Heart left ventricle (tissue), 16 donors: ENCODE data around the gene SLC35B3. TPM values are rescaled to one million over a fixed set of nuclear protein-coding genes. Genes with fewer than 3 reads are reported as not detected.
"Not testable (repeated sequence)": the region's sequence is repeated elsewhere in the genome, so short reads cannot be mapped to it uniquely, and the experiment has no call there.

ENCODE experiments used
- ATAC-seq, 4 donors: fragments of 200-7000 bp; cut with Tn5 transposase; one replicate each; pipeline ENCODE4 v1.9.1; 2020 to 2022; ENCODE audit warnings: moderate library complexity in 4 of 4, mild to moderate bottlenecking in 3 of 4, moderate number of reproducible peaks in 1 of 4
- DNase-seq, 5 donors: peaks; one replicate each; pipeline ENCODE4 v3.0.0-alpha.2; 2020
- H3K27ac ChIP-seq, 12 donors: fragments of 200-600 bp; sonication (generic) in 4 of 12; one replicate each; pipeline versions ENCODE4 v1.5.0 to v1.8.0; 2016 to 2022; ENCODE audit warnings: mild to moderate bottlenecking in 2 of 12
- H3K27me3 ChIP-seq, 9 donors: fragments of 200-600 bp; sonication (generic) in 2 of 9; one replicate each; pipeline versions ENCODE4 v1.5.1 to v1.8.0; 2016 to 2022; ENCODE audit warnings: mild to moderate bottlenecking in 3 of 9
- H3K36me3 ChIP-seq, 9 donors: fragments of 200-600 bp; sonication (generic) in 2 of 9; one replicate each; pipeline versions ENCODE4 v1.5.0 to v1.8.0; 2018 to 2022; ENCODE audit warnings: mild to moderate bottlenecking in 2 of 9
- H3K4me1 ChIP-seq, 12 donors: fragments of 200-600 bp; sonication (generic) in 4 of 12; one replicate each; pipeline versions ENCODE4 v1.5.0 to v1.8.0; 2016 to 2022; ENCODE audit warnings: mild to moderate bottlenecking in 3 of 12
- H3K4me3 ChIP-seq, 12 donors: fragments of 200-600 bp; sonication (generic) in 4 of 12; one replicate each; pipeline versions ENCODE4 v1.5.0 to v1.8.0; 2017 to 2022; ENCODE audit warnings: mild to moderate bottlenecking in 9 of 12, moderate library complexity in 4 of 12
- H3K9me3 ChIP-seq, 12 donors: fragments of 200-600 bp; sonication (generic) in 4 of 12; one replicate each; pipeline versions ENCODE4 v1.5.0 to v1.8.0; 2016 to 2022; ENCODE audit warnings: mild to moderate bottlenecking in 1 of 12
- POLR2A ChIP-seq, 2 donors: fragments of 450-650 bp; IDR thresholded peaks; one replicate each; pipeline ENCODE4 v1.6.1; 2017; ENCODE audit warnings: antibody characterized with exemption in 2 of 2, mild to moderate bottlenecking in 2 of 2, moderate library complexity in 2 of 2
- WGBS, 4 donors: extraction: QIAGEN DNeasy Blood & Tissue Kit in 2 of 4; methylation state at CpG; one replicate each; pipeline versions ENCODE4 v1.1.5 to v1.1.7; 2013 to 2018; 5-methylcytosine and 5-hydroxymethylcytosine counted together
- intact Hi-C, 10 donors: fragments of 100-400 bp; cut with DNase I; formaldehyde crosslinking; loops; one replicate each; pipeline versions ENCODE4 v1.11.1 to v1.14.2; 2022
- polyA plus RNA-seq, 2 donors: library from polyadenylated mRNA; stranded (reverse); fragments of 200-250 nt; gene quantifications; one replicate each; pipeline ENCODE4 v1.2.3, GENCODE V29; 2013
- total RNA-seq, 9 donors: library from RNA; depleted of rRNA in 2 of 9; stranded (reverse); fragments of >200 nt in 2 of 9; fragmentation: NEBNext Ultra II Directional in 3 of 9; extraction: Animal tissue kit (Norgen Biotek cat#: 25700) in 3 of 9; gene quantifications; one replicate each; pipeline versions ENCODE4 v1.1.0 to v1.2.4, GENCODE V29; 2016 to 2023
- TF ChIP-seq, protein P1 (sequence below), 12 donors: fragments of 200-600 bp; sonication (generic) in 4 of 12; IDR thresholded peaks; one replicate each; pipeline versions ENCODE4 v1.5.0 to v1.8.0; 2018 to 2022; ENCODE audit warnings: antibody characterized with exemption in 12 of 12, mild to moderate bottlenecking in 5 of 12
- donor health status: ischemic (EF 13 %, LVEDD 7.1; RV severe dilation, severe dysfunction).
- donor health status: healthy with polysubstance abuse.
- donor health status: DM: no; HTN: yes; CAD: no.
- donor health status: DM: no; HTN: no; CAD: no.
- donor health status: ischemic (EF 25% LVEDD 6.9; RV normal size, moderate dysfunction).
- donor health status: ischemic (EF 25% LVEDD 5.7; RV mildly dilated, moderate dysfunction).
- donor health status: healthy.
- donor health status: DM: yes; HTN: yes; CAD: no.
- donor health status: ischemic (EF 35%, LVEDD 5.7; RV mildly dilated, moderate dysfunction).
- donor health status: nonischemic (EF 11% LVEDD 7.7; RV severe dilation, severe dysfunction).
- donor health status: DM: yes; HTN: yes; CAD: no.
- donor health status: PGD.
- donor health status: ischemic (EF 29% LVEDD 5.4; RV normal size, mild dysfunction).
- donor health status: nonischemic (EF 23%, LVEDD 6.1; RV moderate dilation, normal function).

The SLC35B3 gene
- total and polyA plus RNA-seq, 11 donors = 3.7 to 9.8 (median 7.3) TPM

DNA sequence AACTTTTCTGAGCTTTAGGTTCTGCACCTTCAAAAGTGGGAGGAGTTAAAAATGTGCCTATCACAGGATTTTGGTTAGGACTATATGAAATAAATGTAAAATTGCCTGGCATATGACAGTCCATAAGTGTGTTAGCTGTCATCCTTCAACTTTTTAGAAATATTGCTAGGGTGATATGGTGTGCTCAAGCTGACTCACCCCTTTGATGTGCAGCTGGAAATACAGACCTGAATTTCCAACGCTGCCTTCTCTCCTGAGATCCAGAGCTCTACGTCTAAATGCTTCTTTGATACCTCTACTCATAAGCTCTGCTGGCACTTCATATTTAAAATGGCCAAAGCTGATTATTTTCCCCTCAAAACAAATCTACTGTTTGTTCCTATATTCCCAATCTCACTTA is 2.7 kb downstream of the SLC35B3 start:
- 85 to 96% (median 88%) methylated on average over 2 of the region's 2 CpGs for WGBS, 4 donors
- Histone ChIP-seq H3K36me3 (peaks cover 0 to 25% (median 20%) of the 10 kb centered on the region in 9 donors), H3K27ac (no peak overlapping the region), H3K9me3 (no peaks in the 10 kb centered on the region), H3K27me3 (no peaks in the 10 kb centered on the region), H3K4me1 (peaks cover 6 to 35% (median 20%) of the 10 kb centered on the region in 12 donors), H3K4me3 (no peak overlapping the region)
- TF ChIP-seq, protein P1, sequence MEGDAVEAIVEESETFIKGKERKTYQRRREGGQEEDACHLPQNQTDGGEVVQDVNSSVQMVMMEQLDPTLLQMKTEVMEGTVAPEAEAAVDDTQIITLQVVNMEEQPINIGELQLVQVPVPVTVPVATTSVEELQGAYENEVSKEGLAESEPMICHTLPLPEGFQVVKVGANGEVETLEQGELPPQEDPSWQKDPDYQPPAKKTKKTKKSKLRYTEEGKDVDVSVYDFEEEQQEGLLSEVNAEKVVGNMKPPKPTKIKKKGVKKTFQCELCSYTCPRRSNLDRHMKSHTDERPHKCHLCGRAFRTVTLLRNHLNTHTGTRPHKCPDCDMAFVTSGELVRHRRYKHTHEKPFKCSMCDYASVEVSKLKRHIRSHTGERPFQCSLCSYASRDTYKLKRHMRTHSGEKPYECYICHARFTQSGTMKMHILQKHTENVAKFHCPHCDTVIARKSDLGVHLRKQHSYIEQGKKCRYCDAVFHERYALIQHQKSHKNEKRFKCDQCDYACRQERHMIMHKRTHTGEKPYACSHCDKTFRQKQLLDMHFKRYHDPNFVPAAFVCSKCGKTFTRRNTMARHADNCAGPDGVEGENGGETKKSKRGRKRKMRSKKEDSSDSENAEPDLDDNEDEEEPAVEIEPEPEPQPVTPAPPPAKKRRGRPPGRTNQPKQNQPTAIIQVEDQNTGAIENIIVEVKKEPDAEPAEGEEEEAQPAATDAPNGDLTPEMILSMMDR (IDR thresholded peaks at IDR 0.05) = no peak
- no peak for TF ChIP-seq POLR2A (IDR thresholded peaks at IDR 0.05)
- intact Hi-C loops = no loop called here
- no peak for DNase-seq
- ATAC-seq = no peak

DNA sequence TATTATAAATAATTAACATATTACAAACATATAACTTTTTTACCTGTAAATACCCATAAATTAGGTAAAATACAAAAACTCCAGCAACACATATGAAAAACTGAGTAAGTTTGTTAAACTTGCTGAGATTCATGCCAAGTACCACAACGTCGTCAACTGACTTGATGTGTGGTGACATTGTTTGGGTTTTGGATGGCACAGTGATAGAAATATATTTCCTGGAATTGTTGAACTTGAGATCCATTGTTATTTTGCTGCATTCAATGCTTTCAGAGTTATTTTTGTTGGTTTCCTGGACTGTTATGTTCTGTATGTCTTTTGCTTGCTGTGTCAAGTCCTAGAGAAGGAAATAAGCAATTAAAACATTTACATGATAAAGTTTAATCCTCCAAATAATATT is 5.5 kb downstream of the SLC35B3 start:
- TF ChIP-seq, protein P1 (IDR thresholded peaks at IDR 0.05) = no peak
- no peak for TF ChIP-seq POLR2A (IDR thresholded peaks at IDR 0.05)
- intact Hi-C loops = no loop called here
- 72 to 91% (median 81%) methylated on average over 2 of the region's 2 CpGs for WGBS, 4 donors
- Histone ChIP-seq H3K4me3 (no peak overlapping the region), H3K9me3 (no peaks in the 10 kb centered on the region), H3K4me1 (peaks cover 6 to 24% (median 14%) of the 10 kb centered on the region in 12 donors), H3K36me3 (peaks cover 0 to 52% (median 48%) of the 10 kb centered on the region in 9 donors), H3K27me3 (no peaks in the 10 kb centered on the region), H3K27ac (no peak overlapping the region)
- no peak for DNase-seq
- no peak for ATAC-seq

DNA sequence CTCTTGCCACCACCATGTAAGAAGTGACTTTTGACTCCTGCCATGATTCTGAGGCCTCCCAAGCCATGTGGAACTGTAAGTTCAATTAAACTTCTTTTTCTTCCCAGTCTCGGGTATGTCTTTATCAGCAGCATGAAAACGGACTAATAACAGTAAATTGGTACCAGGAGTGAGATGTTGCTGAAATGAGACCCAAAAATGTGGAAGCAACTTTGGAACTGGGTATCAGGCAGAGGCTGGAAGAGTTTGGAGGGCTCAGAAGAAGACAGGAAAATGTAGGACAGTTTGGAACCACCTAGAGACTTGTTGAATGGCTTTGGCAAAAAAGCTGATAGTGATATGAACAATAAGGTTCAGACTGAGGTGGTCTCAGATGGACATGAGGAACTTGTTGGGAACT is 8.8 kb downstream of the SLC35B3 start:
- H3K9me3 ChIP-seq, H3K27ac ChIP-seq, intact Hi-C loops, ATAC-seq, H3K27me3 ChIP-seq, H3K4me3 ChIP-seq, DNase-seq, H3K4me1 ChIP-seq: not testable (repeated sequence)
- H3K36me3 ChIP-seq = peaks cover 0 to 81% (median 65%) of the 10 kb centered on the region in 9 donors
- 95 to 98% (median 97%) methylated on average over 2 of the region's 2 CpGs for WGBS, 4 donors

DNA sequence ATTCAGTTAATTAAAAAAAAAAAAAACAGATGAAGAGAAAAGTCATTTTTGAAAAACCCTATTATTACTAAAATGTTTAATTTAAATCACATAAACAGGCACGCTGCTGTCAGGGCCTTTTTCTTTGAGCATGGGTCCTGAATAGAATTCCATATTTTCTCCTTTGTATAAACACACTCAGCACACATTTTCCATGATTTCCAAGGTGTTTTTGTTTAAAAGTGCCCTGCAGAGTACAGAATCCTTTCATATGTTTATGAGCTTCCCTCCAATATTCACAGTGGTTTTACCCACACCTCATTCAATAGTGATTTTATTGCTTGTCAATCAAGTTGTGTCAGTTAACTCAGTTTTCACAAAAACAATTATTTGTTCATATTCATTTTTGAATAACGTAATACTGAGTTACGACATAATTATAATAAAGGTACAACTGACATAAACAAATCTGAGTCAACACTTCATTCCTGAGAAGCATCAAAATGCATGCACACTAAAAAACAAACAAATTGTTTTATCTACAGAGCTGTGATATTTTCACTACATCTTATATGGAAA is 15.2 kb downstream of the SLC35B3 start:
- H3K9me3 ChIP-seq = no peaks in the 10 kb centered on the region
- intact Hi-C loops = no loop called here
- peaks cover 0 to 96% (median 76%) of the 10 kb centered on the region in 9 donors for H3K36me3 ChIP-seq
- WGBS, 4 donors = 93 to 95% (median 94%) methylated on average over 3 of the region's 3 CpGs
- no peaks in the 10 kb centered on the region for H3K4me1 ChIP-seq
- H3K4me3 ChIP-seq = no peak overlapping the region
- no peak overlapping the region for H3K27ac ChIP-seq
- ATAC-seq = no peak
- DNase-seq = no peak
- no peak for TF ChIP-seq POLR2A (IDR thresholded peaks at IDR 0.05)
- TF ChIP-seq, protein P1 (IDR thresholded peaks at IDR 0.05) = no peak
- no peaks in the 10 kb centered on the region for H3K27me3 ChIP-seq

DNA sequence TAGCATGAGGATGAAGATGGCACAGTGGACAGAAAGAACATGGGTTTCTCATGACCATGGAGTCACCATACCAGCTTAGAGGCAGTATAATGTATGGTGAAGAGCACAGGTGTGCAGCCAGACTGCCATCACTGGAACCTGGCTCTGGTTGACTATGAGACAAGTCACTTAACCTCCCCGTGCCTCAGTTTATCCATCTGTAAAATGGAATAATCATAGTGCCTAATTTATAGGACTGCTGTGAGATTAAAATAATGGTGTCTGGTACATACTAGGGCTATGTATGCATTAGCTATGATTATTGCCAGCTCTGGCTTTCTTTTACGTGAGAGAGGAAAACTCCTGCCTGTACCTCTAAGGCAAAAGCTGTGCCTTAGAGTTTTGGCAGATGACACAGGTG is 19.4 kb downstream of the SLC35B3 start:
- Histone ChIP-seq H3K9me3 (no peaks in the 10 kb centered on the region), H3K4me3 (no peak overlapping the region), H3K27ac (no peak overlapping the region), H3K27me3 (no peaks in the 10 kb centered on the region), H3K4me1 (no peaks in the 10 kb centered on the region), H3K36me3 (peaks cover 0 to 100% (median 94%) of the 10 kb centered on the region in 9 donors)
- ATAC-seq = no peak
- WGBS, 4 donors = 97 to 100% (median 100%) methylated on average over 2 of the region's 2 CpGs
- DNase-seq = no peak
- no peak for TF ChIP-seq POLR2A (IDR thresholded peaks at IDR 0.05)
- TF ChIP-seq, protein P1 (IDR thresholded peaks at IDR 0.05) = no peak
- intact Hi-C loops = no loop called here
